HCT116 (cell line): ENCODE data around the gene ERC2. TPM values are rescaled to one million over a fixed set of nuclear protein-coding genes. Genes with fewer than 3 reads are reported as not detected.

ENCODE experiments used
- ATAC-seq: fragments of 200-7000 bp; cut with Tn5 transposase; 2 replicates; pipeline ENCODE4 v1.9.1; 2020; ENCODE audit warnings: mild to moderate bottlenecking, moderate library complexity
- BruUV-seq: library from RNA; stranded (reverse); fragments of 400-500 nt; replicated peaks from 2 replicates; lab custom pipeline; 2021; lab: Mats Ljungman, UMichigan
- CTCF ChIA-PET: fragments of 300-600 bp; sonication (Branson Sonifier 250); formaldehyde crosslinking; loops from one replicate; lab custom pipeline; 2021; ENCODE audit warnings: antibody characterized with exemption; lab: Charles Lee
- POLR2A ChIA-PET: fragments of 300-600, 350-600 bp; sonication (Branson Sonifier 250); formaldehyde crosslinking; loops from one replicate; lab custom pipeline; 2021; ENCODE audit warnings: antibody characterized with exemption; lab: Charles Lee
- RAD21 ChIA-PET, 2 experiments: fragments of 300-600 bp; sonication (Branson Sonifier 250); formaldehyde crosslinking; loops; one replicate each; lab custom pipeline; 2023; ENCODE audit warnings: low total read pairs in 2 of 2; ENCODE audit not compliant: uncharacterized antibody in 2 of 2, unreplicated experiment in 2 of 2, low non-redundant PET in 1 of 2; lab: Charles Lee
- DNase-seq: peaks from one replicate; pipeline ENCODE4 v3.0.0-alpha.2; 2010; ENCODE audit warnings: low read depth, low spot score
- H2AFZ ChIP-seq: fragments of 200-600 bp; shearing (Covaris generic), sonication (generic); 2 replicates; pipeline ENCODE4 v1.6.1; 2017; ENCODE audit warnings: low read depth, mixed run types, mixed read lengths, antibody characterized with exemption, low read length; ENCODE audit not compliant: poor library complexity, severe bottlenecking
- H3K27ac ChIP-seq: 2 replicates; pipeline ENCODE4 v1.5.1; 2012; ENCODE audit warnings: low read depth, low read length
- H3K27me3 ChIP-seq: fragments of 200-600 bp; sonication (generic); 2 replicates; pipeline ENCODE4 v1.6.1; 2016; ENCODE audit warnings: mixed run types, low read length, mixed read lengths; ENCODE audit not compliant: insufficient read depth
- H3K36me3 ChIP-seq, 2 experiments: fragments of 200-500 bp in 1 of 2; fragments of 200-600 bp in 1 of 2; sonication (Bioruptor generic) in 1 of 2; sonication (generic) in 1 of 2; 2 replicates each; pipeline versions ENCODE4 v1.5.1 to v1.6.1; 2014 to 2016; ENCODE audit warnings: low read length in 2 of 2, inconsistent platforms in 1 of 2, mixed read lengths in 1 of 2, mixed run types in 1 of 2; ENCODE audit not compliant: insufficient read depth in 2 of 2, control insufficient read depth in 1 of 2
- H3K4me1 ChIP-seq, 2 experiments: fragments of 200-600 bp in 1 of 2; sonication (generic) in 1 of 2; 2 replicates each; pipeline versions ENCODE4 v1.5.1 to v1.6.1; 2012 to 2017; ENCODE audit warnings: low read length in 2 of 2, inconsistent platforms in 1 of 2, mild to moderate bottlenecking in 1 of 2, mixed read lengths in 1 of 2, mixed run types in 1 of 2, moderate library complexity in 1 of 2; ENCODE audit not compliant: insufficient read depth in 2 of 2, control insufficient read depth in 1 of 2
- H3K4me2 ChIP-seq: fragments of 200-600 bp; sonication (generic); 2 replicates; pipeline ENCODE4 v1.6.1; 2017; ENCODE audit warnings: mixed run types, low read length, mixed read lengths
- H3K4me3 ChIP-seq, 2 experiments: fragments of 200-600 bp in 1 of 2; sonication (generic) in 1 of 2; replicated peaks in 1 of 2; 2 replicates each; pipeline ENCODE4 v1.5.1; 2011 to 2016; ENCODE audit warnings: low read length in 2 of 2, control low read depth in 1 of 2, low read depth in 1 of 2, mild to moderate bottlenecking in 1 of 2, mixed read lengths in 1 of 2, mixed run types in 1 of 2
- H3K79me2 ChIP-seq: fragments of 200-600 bp; sonication (generic); 2 replicates; pipeline ENCODE4 v1.6.1; 2017; ENCODE audit warnings: mild to moderate bottlenecking, mixed run types, low read length, moderate library complexity, mixed read lengths; ENCODE audit not compliant: insufficient read depth
- H3K9ac ChIP-seq: fragments of 200-600 bp; sonication (generic); 2 replicates; pipeline ENCODE4 v1.6.1; 2016; ENCODE audit warnings: low read length, mixed read lengths
- H3K9me2 ChIP-seq: fragments of 200-600 bp; sonication (generic), shearing (Covaris generic); 2 replicates; pipeline ENCODE4 v1.6.1; 2017; ENCODE audit warnings: mixed run types, mild to moderate bottlenecking, moderate library complexity; ENCODE audit not compliant: insufficient read depth
- H3K9me3 ChIP-seq, 2 experiments: fragments of 200-500 bp in 1 of 2; fragments of 200-600 bp in 1 of 2; sonication (Bioruptor generic) in 1 of 2; sonication (generic) in 1 of 2; 2 replicates each; pipeline ENCODE4 v1.6.1; 2014 to 2017; ENCODE audit warnings: low read length in 2 of 2, mixed read lengths in 2 of 2, inconsistent platforms in 1 of 2, low read depth in 1 of 2, mild to moderate bottlenecking in 1 of 2, mixed run types in 1 of 2, moderate library complexity in 1 of 2; ENCODE audit not compliant: control insufficient read depth in 1 of 2, insufficient read depth in 1 of 2
- H4K20me1 ChIP-seq: fragments of 200-600 bp; sonication (generic), shearing (Covaris generic); 2 replicates; pipeline ENCODE4 v1.6.1; 2017; ENCODE audit warnings: mixed run types, mild to moderate bottlenecking, moderate library complexity; ENCODE audit not compliant: insufficient read depth
- ATF3 ChIP-seq: IDR thresholded peaks from 2 replicates; pipeline ENCODE4 v1.6.1; 2012
- CEBPB ChIP-seq: IDR thresholded peaks from 2 replicates; pipeline ENCODE4 v1.6.1; 2012; ENCODE audit warnings: low read depth
- CTCF ChIP-seq, 3 experiments: fragments of 200-600 bp in 1 of 3; sonication (generic) in 1 of 3; IDR thresholded peaks in 2 of 3; conservative IDR thresholded peaks in 1 of 3; 2 replicates each; pipeline ENCODE4 v1.5.1; 2012 to 2017; ENCODE audit warnings: low read depth in 2 of 3, low read length in 2 of 3, antibody characterized with exemption in 1 of 3, borderline replicate concordance in 1 of 3, control low read depth in 1 of 3, mild to moderate bottlenecking in 1 of 3, mixed read lengths in 1 of 3, mixed run types in 1 of 3, moderate library complexity in 1 of 3; ENCODE audit not compliant: insufficient read depth in 1 of 3
- EZH2phosphoT487 ChIP-seq: fragments of 200-600 bp; IDR thresholded peaks from 2 replicates; pipeline ENCODE4 v1.6.1; 2018; ENCODE audit warnings: antibody characterized with exemption, borderline replicate concordance
- MAX ChIP-seq: IDR thresholded peaks from 2 replicates; pipeline ENCODE4 v1.6.1; 2012
- POLR2A ChIP-seq: IDR thresholded peaks from 2 replicates; pipeline ENCODE4 v1.7.0; 2011; ENCODE audit warnings: borderline replicate concordance; ENCODE audit not compliant: insufficient read depth, insufficient read length; ENCODE audit errors: extremely low read depth
- POLR2AphosphoS5 ChIP-seq: IDR thresholded peaks from 2 replicates; pipeline ENCODE4 v1.6.1; 2011; ENCODE audit warnings: mild to moderate bottlenecking, low read depth, low read length, moderate library complexity
- RAD21 ChIP-seq: IDR thresholded peaks from 2 replicates; pipeline ENCODE4 v1.6.1; 2012; ENCODE audit warnings: low read depth, mild to moderate bottlenecking
- SIN3A ChIP-seq: IDR thresholded peaks from 2 replicates; pipeline ENCODE4 v1.6.1; 2012; ENCODE audit warnings: low read depth
- SP1 ChIP-seq: IDR thresholded peaks from 2 replicates; pipeline ENCODE4 v1.6.1; 2012; ENCODE audit warnings: low read depth
- YY1 ChIP-seq: IDR thresholded peaks from 2 replicates; pipeline ENCODE4 v1.6.1; 2011; ENCODE audit warnings: low read length, low read depth, moderate library complexity, mild to moderate bottlenecking; ENCODE audit not compliant: insufficient replicate concordance; ENCODE audit errors: extremely low read depth
- ZBTB33 ChIP-seq: IDR thresholded peaks from 2 replicates; pipeline ENCODE4 v1.6.1; 2011; ENCODE audit warnings: mild to moderate bottlenecking, low read length, moderate library complexity; ENCODE audit not compliant: insufficient replicate concordance; ENCODE audit errors: extremely low read depth
- intact Hi-C: fragments of 100-400 bp; cut with micrococcal nuclease; formaldehyde crosslinking; loops from 2 replicates; pipeline ENCODE4 v1.10.0; 2022
- total RNA-seq: library from RNA; stranded (reverse); gene quantifications from one replicate; pipeline ENCODE4 v1.2.1, GENCODE V29; 2021; ENCODE audit not compliant: unreplicated experiment

Gene ERC2
- total RNA-seq, 1 experiment from 2014 or later = not detected

- DNase-seq (no peak), ATAC-seq (no peak)
- CTCF ChIA-PET = no interaction called here
- Histone ChIP-seq H3K9me3 (no peaks in the 10 kb centered on the region; a peak in 2 of 4 replicates), H2AFZ (no peak overlapping the region), H3K79me2 (no peaks in the 10 kb centered on the region), H4K20me1 (no peaks in the 10 kb centered on the region), H3K4me2 (no peak overlapping the region), H3K4me3 (no peak overlapping the region), H3K9ac (no peak overlapping the region), H3K36me3 (no peaks in the 10 kb centered on the region), H3K4me1 (no peaks in the 10 kb centered on the region), H3K27me3 (no peaks in the 10 kb centered on the region), H3K9me2 (no peaks in the 10 kb centered on the region), H3K27ac (no peak overlapping the region)
- no TSS peak for BruUV-seq
- RAD21 ChIA-PET = no interaction called here
- POLR2A ChIA-PET = no interaction called here
- intact Hi-C loops = no loop called here
- TF ChIP-seq RAD21 = no peak
- no peak for TF ChIP-seq POLR2A
- no peak for TF ChIP-seq SIN3A
These were observed 899.2 kb downstream of the ERC2 start for GRCh38 chr3:55569033-55569599.

GRCh38 chr3:55567615-55568014 is 900.7 kb downstream of the ERC2 start:
- DNase-seq = no peak
- Histone ChIP-seq H3K27ac (no peak overlapping the region), H3K9me2 (no peaks in the 10 kb centered on the region), H3K9ac (no peak overlapping the region), H3K27me3 (no peaks in the 10 kb centered on the region), H3K4me3 (no peak overlapping the region), H3K9me3 (no peaks in the 10 kb centered on the region; a peak in 2 of 4 replicates), H3K36me3 (no peaks in the 10 kb centered on the region), H3K4me2 (no peak overlapping the region), H3K4me1 (no peaks in the 10 kb centered on the region), H2AFZ (no peak overlapping the region), H3K79me2 (no peaks in the 10 kb centered on the region), H4K20me1 (no peaks in the 10 kb centered on the region)
- ChIA-PET RAD21 (no interaction called here), CTCF (no interaction called here), POLR2A (no interaction called here)
- no TSS peak for BruUV-seq
- no peak for ATAC-seq
- intact Hi-C loops = no loop called here
- TF ChIP-seq SIN3A (no peak), POLR2AphosphoS5 (no peak), ZBTB33 (no peak), MAX (no peak), YY1 (no peak), EZH2phosphoT487 (no peak), SP1 (no peak), ATF3 (no peak), CTCF (IDR thresholded peaks at IDR 0.05 in 2 of 3, conservative IDR thresholded peaks at IDR 0.05 in 1 of 3; ENCODE audit: borderline replicate concordance in 1 of 3, insufficient read depth in 1 of 3, low read depth in 2 of 3, low read length in 2 of 3) (no peak), CEBPB (no peak)
